Activated CD4-positive, CD25-positive, alpha-beta regulatory T cell treated with anti-CD3 and anti-CD28 coated beads, Interleukin-2, amount 50 U/mL, for 72 hours (primary cell): ENCODE measurements around the gene NDUFS8.

Source experiments
- DNase-seq: peaks from one replicate; pipeline ENCODE4 v3.0.0; 2021

Gene NDUFS8

DNA sequence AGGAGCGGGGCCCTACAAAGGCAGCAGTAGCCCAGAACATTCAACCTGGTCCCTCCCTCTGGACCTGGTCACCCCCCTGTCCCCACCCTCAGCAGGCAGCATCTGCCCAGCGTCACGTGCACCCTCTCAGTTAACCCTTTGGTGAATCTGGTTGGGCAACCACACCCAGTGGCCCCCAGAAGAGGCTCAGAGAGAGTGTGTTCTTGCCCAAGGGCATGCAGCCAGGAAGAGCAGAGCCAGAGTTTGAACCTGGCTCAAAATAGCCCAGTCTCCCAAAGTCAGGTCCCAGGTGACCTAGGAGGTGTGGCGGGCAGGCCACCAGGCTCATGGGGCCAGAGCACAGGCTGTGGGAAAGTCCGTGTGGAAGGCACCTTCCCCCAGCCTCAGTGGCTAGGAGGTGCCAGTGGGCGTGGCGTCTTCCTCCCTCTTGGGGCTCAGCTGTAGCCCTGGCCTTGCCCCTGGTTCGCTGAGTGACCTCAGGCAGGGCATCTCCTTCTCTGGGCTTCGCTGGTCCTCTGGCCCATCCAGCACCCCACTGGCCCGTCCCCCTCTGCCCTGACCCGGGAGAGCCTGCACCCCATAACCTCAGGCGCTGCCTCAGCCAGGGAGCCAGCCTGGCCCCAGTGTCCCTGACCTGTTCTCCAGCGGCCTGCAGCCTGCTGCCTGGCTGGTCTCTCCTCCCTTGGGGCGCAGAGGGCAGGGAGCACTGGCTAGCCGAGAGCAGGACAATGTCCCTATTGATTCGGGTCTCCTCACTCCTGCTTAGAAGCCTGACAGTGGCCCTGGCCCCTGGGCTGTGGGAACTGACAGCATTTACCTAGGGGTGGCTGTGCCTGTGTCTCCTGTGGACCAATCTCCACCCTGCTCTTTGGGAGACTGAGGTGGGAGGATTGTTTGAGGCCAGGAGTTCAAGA, 13.3 kb upstream of the NDUFS8 start:
- DNase-seq: no peak

DNA sequence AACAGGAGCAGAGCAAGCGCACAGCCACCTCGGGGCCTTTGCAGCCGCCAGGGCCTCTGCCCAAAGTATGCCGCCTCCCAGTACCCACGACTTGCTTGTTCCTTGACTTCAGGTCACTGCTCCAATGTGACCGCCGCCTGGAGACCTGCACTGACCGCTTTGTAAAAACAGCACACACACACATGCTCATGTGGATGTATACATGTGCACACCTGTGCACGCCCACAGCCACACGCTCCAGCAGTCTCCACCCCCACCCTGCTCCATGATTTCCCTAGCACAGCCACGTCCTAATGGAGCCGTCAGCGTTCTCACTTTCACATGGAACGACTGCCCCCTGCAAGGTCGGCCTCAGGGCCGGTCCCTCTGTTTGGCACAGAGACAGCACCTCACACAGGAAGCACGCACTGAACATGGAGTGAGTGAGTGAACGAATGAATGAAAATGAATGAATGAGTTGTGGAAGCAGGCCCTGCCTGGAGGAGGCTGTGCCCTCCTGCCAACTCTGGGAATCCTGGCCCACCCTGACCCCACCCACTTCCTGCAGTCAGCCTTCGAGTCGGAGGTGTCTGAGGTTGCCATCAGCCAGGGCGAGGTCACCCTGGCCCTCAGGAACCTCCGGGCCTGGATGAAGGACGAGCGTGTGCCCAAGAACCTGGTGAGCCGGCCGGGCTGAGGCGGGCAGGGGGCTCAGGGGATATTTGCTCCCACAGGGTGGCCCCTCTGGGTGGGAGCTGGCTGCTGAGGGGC, 12.3 kb upstream of the NDUFS8 start:
- no peak for DNase-seq

DNA sequence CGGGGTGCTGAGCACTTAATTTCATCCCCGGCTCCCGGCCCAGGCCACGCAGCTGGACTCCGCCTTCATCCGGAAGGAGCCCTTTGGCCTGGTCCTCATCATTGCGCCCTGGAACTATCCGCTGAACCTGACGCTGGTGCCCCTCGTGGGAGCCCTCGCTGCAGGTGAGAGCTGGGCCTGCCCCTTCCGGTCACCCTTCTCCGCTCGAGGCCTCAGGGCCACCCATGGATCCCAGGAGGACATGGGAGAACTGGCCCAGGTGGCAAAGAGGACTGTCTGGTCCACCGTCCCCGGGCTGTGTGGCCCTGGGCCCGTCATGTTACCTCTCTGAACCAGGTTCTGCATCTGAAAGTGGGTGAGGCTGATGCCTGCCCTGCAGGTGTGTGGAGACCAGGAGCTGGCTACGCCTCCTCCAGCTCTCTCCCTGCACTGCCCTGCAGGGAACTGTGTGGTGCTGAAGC, 11.7 kb upstream of the NDUFS8 start:
- DNase-seq: no peak

DNA sequence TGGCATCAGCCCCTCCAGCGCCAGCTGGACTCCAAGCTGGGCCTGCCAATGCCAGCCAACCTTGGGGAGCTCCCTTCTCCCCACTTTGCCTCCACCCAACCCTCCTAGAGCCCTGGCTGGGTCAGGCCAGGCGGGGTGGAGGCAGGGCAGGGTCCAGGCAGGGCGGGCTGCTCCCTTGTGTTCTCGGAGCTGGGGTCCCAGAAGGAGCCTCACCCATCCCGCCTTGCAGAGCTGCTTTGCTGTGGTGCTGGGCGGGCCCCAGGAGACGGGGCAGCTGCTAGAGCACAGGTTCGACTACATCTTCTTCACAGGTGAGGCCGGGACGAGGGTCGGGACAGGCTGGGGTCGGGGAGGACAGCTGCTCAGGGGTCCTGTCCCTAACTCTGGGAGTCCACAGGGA, 11.0 kb upstream of the NDUFS8 start:
- DNase-seq: no peak

DNA sequence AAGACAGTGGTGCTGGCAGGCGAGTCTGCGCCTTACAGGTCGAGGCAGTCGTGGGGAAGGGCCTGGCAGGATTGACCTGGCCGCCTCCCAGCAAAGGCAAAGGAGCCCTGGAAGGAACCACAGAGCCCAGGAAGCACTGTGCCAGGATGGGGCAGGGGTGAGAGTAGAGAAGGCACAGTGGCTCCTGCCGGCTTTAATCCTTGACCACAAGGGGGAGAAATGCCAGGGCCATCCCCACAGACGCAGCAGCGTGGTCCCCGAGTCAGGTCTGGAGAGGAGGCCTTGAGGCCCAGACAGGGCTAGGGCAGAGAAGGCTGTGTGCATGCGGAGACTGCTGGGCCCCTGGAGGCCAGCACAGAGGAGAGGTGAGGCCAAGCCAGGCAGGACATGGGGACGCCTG, 9.9 kb upstream of the NDUFS8 start:
- no peak for DNase-seq

DNA sequence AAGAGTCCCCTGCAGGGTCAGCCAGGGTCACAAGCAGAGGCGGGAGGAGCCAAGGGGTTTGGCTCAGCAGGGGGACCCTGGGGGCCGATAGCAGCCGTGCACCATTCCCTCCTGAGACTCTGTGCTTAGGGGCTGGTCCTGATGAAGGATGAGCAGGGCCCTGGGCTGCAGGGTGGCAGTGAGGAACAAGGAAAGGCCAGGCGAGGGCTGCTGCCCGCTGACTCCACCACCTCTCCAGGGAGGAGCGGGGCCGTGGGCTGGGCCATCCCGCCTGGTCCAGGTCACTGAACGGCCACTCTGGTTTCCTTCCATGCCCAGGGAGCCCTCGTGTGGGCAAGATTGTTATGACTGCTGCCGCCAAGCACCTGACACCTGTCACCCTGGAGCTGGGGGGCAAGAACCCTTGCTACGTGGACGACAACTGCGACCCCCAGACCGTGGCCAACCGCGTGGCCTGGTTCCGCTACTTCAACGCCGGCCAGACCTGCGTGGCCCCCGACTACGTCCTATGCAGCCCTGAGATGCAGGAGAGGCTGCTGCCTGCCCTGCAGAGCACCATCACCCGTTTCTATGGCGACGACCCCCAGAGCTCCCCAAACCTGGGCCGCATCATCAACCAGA, 9.2 kb upstream of the NDUFS8 start:
- no peak for DNase-seq

DNA sequence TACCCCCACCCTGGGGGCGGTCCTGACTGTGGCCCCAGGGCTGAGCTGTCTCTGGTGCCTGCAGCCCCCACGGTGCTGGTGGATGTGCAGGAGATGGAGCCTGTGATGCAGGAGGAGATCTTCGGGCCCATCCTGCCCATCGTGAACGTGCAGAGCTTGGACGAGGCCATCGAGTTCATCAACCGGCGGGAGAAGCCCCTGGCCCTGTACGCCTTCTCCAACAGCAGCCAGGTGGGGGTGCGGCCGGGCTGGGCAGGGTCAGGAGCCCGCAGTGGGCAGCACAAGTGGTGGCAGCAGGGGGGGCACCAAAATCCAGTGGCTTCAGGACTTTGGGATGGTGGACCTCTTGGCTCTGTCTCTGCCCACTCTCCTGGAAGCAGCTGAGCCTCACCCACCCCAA, 8.0 kb upstream of the NDUFS8 start:
- no peak for DNase-seq

DNA sequence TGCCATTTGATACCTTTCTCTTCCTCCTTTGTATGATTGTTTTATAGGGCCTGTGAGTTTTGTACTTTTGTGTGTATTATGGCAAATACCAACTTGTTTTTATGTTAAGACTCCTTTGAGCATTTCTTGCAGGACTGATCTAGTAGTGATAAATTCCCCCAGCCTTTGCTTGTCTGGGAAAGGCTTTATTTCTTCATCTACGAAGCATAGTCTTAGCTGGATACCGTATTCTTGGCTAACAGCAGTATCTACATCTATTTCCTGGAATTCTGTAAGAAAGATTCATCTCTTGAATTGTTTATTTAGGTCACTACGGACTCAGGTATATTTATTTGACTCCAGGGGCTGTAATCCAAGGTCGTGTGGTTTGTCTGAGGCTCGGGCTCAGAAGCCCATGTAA, 6.0 kb upstream of the NDUFS8 start:
- DNase-seq: no peak

DNA sequence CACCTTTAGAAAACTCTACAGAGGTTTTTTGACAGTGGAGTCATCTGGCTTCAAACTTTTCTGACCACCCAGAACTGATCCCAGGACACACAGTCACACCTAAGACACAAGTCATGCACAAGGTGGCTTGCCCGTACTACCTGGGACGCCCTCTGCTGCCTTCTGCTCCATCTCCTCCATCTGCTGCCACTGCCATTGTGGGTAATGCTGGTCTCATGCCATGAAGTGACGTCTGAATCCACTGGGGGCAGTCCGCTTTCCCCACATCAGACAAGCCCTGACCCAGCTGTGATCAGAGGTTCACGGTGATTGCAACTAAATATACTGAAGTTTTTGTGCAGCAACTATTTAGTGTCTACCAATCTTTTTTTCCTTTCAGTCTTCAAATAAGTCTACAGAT, 5.4 kb upstream of the NDUFS8 start:
- no peak for DNase-seq

DNA sequence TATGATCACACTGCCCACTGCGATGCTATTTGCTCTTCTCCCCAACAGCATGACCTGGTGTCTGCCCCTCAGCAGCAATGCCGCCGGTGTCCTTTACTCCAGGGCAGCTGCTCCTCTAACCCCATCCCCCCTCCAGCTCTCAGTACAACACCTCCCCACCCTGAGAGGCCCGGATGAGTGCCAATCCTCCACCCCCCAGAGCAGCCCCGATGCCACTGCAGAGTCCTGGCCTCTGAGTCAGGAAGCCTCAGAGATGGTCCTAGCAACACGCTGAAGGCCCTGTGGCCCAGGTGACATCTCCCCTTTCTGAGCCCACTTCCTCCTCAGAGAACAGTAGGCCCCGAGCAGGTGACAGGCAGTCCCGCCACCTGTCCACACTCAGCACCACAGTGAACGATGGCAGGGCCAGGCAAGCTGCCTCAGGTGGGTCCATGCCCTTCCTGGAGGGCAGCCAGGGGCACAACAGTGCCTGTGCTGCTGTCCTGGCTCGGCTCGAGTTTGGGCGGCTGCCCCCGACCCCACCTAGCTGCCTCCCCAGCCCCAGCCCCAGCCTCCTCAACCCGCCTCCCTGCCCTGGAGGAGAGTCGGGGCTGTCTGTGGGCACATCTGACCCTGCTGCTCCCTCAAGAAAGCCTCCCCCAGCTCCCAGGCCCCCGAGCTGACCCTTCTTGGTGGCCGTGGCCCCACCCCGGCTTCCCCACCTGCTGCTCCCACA, 3.9 kb upstream of the NDUFS8 start:
- no peak for DNase-seq

DNA sequence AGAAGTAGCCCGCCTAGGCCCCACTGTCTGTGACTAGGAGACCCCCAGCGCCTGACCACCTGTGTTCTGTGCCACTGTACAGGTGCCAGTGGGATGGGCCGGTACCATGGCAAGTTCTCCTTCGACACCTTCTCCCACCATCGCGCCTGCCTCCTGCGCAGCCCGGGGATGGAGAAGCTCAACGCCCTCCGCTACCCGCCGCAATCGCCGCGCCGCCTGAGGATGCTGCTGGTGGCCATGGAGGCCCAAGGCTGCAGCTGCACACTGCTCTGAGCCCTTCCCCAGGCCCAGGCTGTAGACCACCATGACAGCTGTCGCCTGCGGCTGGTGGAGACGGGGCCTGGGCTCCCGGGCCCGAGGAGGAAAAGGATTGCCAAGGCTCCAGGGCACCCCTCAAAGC, 2.8 kb upstream of the NDUFS8 start:
- DNase-seq: no peak

DNA sequence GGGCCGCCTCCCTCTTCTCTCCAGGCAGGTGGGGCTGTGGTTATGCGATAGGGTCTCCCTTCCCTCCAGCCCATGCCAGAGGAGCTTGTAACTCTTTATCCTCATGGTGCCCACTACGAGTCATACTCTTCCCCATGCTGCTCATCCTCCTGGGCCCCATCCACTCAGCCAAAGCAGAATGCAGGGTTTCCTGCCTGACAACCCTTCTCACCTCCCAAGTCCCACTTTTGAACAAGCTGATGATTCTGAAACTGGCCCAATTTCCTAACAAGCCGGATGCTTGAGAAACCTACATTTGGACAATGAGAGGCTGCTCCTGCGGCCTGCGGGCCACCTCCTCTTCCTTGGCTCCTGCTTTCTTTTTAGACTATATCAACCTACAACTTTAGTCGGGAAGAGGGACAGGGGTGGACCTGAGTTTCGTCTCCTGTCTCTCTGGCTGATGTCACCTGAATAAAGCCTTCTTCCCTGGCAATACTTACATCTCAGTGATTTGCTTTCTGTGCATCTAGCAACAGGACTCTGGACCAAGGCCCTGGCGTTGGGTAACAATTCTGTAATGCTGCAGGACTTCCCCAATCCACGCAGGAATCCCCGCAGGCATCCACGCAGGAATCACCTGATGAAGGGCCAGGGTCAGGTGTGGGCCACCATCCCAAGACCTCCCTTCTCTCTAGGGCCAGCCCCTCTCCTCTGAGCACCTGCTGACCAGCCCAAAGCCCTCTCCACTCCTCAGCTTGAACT, 1.5 kb upstream of the NDUFS8 start:
- no peak for DNase-seq

DNA sequence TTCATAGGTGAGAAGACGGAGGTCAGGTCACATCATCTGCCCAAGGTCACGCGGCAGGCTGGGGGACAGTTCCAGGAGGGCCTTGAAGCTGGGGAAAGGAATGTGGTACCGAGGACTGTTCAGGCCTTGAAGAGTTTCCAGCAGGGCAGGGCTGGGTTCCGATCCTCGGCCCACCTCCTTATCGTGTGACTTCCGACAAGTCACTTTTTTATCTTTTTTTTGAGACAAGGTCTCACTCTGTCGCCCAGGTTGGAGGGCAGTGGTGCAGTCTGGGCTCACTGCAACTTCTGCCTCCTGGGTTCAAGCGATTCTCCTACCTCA, 623 bp downstream of the NDUFS8 start:
- DNase-seq: no peak

DNA sequence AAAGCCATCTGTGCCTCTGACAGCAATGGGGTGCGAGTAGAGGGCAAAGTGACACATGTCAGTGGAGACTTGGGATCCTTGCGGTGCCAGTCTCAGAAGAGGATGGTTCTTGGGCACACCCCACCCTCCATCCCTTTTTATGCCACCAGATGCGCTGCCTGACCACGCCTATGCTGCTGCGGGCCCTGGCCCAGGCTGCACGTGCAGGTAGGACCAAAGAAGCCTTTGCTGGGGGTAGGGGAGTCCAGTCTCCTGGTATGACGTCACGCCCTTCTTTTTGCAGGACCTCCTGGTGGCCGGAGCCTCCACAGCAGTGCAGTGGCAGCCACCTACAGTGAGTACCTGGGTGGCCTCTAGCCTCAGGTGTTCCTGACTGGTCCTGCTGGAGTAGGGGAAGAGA, 1.5 kb downstream of the NDUFS8 start:
- DNase-seq: no peak

DNA sequence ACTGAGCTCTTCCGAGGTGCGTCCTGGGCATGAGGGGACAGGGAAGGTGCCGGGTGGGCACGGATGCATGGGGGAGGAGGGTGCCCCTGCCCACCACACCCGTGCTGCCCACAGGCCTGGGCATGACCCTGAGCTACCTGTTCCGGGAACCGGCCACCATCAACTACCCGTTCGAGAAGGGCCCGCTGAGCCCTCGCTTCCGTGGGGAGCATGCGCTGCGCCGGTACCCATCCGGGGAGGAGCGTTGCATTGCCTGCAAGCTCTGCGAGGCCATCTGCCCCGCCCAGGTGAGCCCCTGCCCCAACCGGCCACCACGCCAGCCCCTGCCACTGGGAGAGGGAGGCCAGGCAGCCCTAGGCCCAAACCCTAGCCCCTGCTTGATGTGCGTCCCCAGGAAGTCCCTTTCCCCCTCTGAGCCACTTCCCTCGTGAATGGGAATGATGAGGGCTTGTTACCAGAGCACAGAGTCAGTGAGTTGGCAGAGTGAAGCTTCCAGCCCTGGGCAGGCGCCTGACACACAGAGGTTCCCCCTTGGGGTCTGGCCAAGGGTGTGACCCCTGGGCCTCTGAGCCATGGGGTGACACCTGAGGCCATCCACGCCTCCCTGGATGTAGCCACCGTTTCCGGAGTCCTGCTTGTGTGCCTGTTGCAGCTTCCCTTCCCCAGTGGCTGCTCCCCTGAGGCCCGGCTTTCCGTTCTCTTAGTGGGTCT, 2.7 kb downstream of the NDUFS8 start:
- no peak for DNase-seq

DNA sequence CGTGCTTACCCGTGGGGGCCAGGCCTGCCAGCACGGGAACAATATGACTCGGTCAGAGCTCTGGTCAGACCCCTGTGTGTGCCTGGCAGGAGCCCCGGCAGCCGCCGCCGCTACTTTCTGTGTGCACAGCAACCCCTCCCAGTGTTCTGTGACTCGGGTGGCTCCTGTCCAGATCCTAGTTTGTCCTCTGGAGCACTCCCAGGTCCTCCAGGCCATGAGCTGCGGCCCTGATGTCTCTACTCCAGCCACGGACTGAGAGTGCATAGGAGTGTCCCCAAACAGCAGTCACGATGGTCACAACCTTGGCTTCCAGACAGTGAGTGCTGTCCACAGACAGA, 3.2 kb downstream of the NDUFS8 start:
- no peak for DNase-seq

DNA sequence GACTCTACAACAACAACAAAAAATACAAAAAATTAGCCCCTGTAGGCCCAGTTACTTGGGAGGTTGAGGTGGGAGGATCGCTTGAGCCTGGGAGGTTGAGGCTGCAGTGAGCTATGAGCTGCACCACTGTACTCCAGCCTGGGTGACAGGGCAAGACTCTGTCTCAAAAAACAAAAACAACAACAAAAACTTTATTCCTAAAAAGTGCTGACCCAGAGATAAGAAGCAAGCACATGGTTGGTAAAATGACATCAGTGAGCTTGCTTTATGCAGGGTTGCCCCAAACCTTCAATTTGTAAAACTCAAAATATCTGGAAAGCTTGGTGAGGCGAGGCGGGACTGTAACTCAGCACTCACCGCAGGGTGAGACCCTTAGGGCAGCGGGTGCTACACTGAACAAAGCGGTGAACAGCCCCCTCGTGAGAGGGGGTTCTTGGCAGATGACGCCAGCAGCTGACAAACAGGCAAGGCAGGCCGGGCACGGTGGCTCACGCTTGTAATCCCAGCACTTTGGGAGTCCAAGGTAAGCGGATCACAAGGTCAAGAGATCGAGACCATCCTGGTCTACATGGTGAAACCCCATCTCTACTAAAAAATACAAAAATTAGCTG, 4.9 kb downstream of the NDUFS8 start:
- no peak for DNase-seq

DNA sequence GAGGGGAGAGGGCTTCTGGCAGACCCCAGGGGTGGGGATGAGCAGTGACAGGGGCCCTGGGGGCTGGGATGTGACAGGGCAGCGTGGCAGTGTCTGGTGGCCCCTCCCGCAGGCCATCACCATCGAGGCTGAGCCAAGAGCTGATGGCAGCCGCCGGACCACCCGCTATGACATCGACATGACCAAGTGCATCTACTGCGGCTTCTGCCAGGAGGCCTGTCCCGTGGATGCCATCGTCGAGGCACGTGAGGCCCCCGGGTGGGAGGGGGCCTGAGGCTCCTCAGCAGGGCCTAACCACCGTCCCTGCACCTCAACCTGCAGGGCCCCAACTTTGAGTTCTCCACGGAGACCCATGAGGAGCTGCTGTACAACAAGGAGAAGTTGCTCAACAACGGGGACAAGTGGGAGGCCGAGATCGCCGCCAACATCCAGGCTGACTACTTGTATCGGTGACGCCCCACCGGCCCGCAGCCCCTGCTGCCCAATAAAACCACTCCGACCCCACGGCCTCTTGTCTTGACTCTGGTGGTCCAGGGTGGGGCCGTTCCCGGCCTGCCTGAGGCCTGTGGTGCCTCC, 5.7 kb downstream of the NDUFS8 start:
- no peak for DNase-seq

DNA sequence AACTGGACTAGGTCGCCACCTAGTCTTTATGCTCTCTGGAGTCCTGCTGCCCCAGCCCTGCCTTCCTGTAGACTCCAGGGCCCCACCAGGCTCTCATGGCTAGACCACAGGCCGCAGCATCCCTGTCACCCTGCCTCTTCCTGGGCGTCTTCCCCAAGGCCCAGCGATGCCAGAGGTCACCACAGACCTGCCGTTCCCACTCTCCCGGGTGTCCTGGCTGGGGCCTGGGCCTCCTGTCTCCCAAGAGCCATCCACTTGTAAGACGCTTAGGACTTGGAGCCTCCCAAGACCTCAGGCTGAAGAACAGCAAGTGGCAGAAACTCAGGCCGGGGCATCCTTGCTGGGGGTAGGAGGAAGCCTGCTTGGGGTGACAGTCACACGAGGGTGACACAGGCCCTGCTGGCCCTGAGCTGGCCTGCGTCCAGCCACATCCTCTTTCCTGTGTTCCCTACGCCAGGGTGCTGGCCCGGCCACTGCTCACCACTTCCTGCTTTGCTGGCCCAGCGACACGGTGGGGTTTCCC, 6.3 kb downstream of the NDUFS8 start:
- peak; percentile 60 for DNase-seq

DNA sequence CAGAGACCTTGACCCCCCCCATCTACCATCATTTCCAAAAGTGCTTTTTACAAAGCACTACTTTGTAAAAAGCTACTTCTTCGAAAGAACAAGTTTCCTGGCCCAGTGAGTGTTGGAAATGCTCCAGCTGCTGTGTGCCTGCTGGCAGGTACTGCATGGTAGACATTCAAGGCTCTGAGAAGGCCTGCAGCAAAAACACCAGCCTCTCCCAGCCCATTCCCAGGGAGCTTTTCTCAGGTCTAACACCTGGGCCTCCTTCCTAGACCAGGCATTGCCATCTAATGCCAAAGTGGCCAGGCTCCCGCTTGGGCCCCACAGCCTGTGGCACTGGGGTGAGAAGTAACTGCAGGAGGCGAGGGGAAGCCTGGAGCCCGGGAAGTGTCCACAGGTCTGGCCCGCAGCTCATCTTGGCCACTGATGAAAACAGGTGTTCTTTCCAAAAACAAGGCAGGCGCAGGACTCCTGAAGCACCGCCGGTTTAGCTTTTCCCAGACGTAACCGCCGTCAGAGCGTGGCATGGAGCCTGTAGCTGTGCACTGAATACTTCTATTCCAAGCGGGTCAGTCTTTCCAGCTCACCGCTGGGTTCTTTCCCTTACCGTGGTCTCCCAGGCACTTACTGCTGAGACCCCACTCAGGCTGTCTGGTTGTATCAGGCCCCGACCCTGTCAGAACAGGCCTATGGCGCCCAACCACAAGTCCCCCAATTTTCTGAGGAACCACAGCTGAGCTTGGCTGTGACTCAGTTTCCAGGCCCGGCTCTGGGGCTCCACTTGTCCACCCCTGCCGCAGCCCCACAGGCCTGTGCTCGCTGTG, 7.1 kb downstream of the NDUFS8 start:
- no peak for DNase-seq
